ENCODE results near the gene CCDC122. TPM values are rescaled to one million over a fixed set of nuclear protein-coding genes. Genes with fewer than 3 reads are reported as not detected.

Gene CCDC122

GRCh38 chr13:43786766-43787517 lies 92.6 kb downstream of the CCDC122 start, which contains the start of gene ENOX1:
ENOX1 (minus strand) TSS chr13:43786972.
- no peak within 1 kb of the TSS for H4K5ac ChIP-seq (ENCODE audit: low read length)
- H3K4me1 ChIP-seq (ENCODE audit: control insufficient read depth, low read depth, low read length): peaks cover 2% of the 10 kb centered on the region
- no peak within 1 kb of the TSS for H2BK15ac ChIP-seq (replicated peaks; ENCODE audit: low read depth)
- no peaks in the 10 kb centered on the region for H3K79me2 ChIP-seq (ENCODE audit: control insufficient read depth, insufficient read depth, low read length)
- H2BK120ac ChIP-seq (ENCODE audit: low read depth, low read length): no peak within 1 kb of the TSS
- peak within 1 kb of the TSS; percentile 76 for H3K56ac ChIP-seq (ENCODE audit: low read length)
- no peak within 1 kb of the TSS for H3K18ac ChIP-seq (ENCODE audit: low read length)
- no peak within 1 kb of the TSS for H3K27ac ChIP-seq (ENCODE audit: low read depth, low read length)
- no peaks in the 10 kb centered on the region for H3K79me1 ChIP-seq (ENCODE audit: low read length)
- H3K4ac ChIP-seq (ENCODE audit: low read depth, low read length): no peak within 1 kb of the TSS
- H3K36me3 ChIP-seq (ENCODE audit: control insufficient read depth, insufficient read depth, low read length): no peaks in the 10 kb centered on the region
- no peak within 1 kb of the TSS for H4K8ac ChIP-seq (ENCODE audit: low read depth, low read length)
- H3K4me2 ChIP-seq (ENCODE audit: low read length): peak within 1 kb of the TSS; percentile 78
- peak within 1 kb of the TSS; percentile 44 for H3K4me3 ChIP-seq (ENCODE audit: low read length)
- no peak within 1 kb of the TSS for H3K23ac ChIP-seq (ENCODE audit: low read length)
- no peak within 1 kb of the TSS for H2BK5ac ChIP-seq (ENCODE audit: low read length)
- peaks cover 2% of the 10 kb centered on the region for H3K27me3 ChIP-seq (ENCODE audit: insufficient read depth, low read length, poor library complexity)
- no CpG with 5 or more reads among the region's 93 CpGs for WGBS (ENCODE audit: extremely low coverage, insufficient coverage, low lambda C conversion rate)
- no peak within 1 kb of the TSS for H2AK5ac ChIP-seq (ENCODE audit: low read length)
- peak within 1 kb of the TSS; percentile 52 for H3K9ac ChIP-seq (ENCODE audit: low read length)
- DNase-seq: peak; percentile 78

- Histone ChIP-seq H2BK15ac (replicated peaks; ENCODE audit: low read depth) (no peak overlapping the region), H3K18ac (ENCODE audit: low read length) (no peak overlapping the region), H3K56ac (ENCODE audit: low read length) (peak overlapping the region; percentile 22), H3K9ac (ENCODE audit: low read length) (peak overlapping the region; percentile 26), H3K27ac (ENCODE audit: low read depth, low read length) (no peak overlapping the region), H3K36me3 (ENCODE audit: control insufficient read depth, insufficient read depth, low read length) (no peaks in the 10 kb centered on the region), H3K79me2 (ENCODE audit: control insufficient read depth, insufficient read depth, low read length) (no peaks in the 10 kb centered on the region), H3K4me2 (ENCODE audit: low read length) (peak overlapping the region; percentile 78), H3K27me3 (ENCODE audit: insufficient read depth, low read length, poor library complexity) (peaks cover 2% of the 10 kb centered on the region), H2AK5ac (ENCODE audit: low read length) (no peak overlapping the region), H3K4me3 (ENCODE audit: low read length) (no peak overlapping the region), H2BK120ac (ENCODE audit: low read depth, low read length) (no peak overlapping the region), H3K4ac (ENCODE audit: low read depth, low read length) (no peak overlapping the region), H4K8ac (ENCODE audit: low read depth, low read length) (no peak overlapping the region), H2BK5ac (ENCODE audit: low read length) (no peak overlapping the region), H3K79me1 (ENCODE audit: low read length) (no peaks in the 10 kb centered on the region), H3K23ac (ENCODE audit: low read length) (no peak overlapping the region), H3K4me1 (ENCODE audit: control insufficient read depth, low read depth, low read length) (peaks cover 2% of the 10 kb centered on the region), H4K5ac (ENCODE audit: low read length) (no peak overlapping the region)
- no peak for DNase-seq
- WGBS (ENCODE audit: extremely low coverage, insufficient coverage, low lambda C conversion rate): no CpG with 5 or more reads among the region's 28 CpGs
These were observed 93.1 kb downstream of the CCDC122 start for GRCh38 chr13:43786472-43786765.

Small RNA genes within 50 kb of the gene (small RNA-seq; reads per million reads assigned to genes)
- gene AL162713.1 (ENCODE audit: insufficient read depth): not detected
